ENCODE data around the gene PTPRU.
A peak's percentile ranks its signal among the peaks of the same experiment; 100 is the strongest.
"Not testable (repeated sequence)": the region's sequence is repeated elsewhere in the genome, so short reads cannot be mapped to it uniquely, and the experiment has no call there.

PTPRU gene

GRCh38 chr1:29234471-29234870 is 1.9 kb upstream of the PTPRU start:
- Histone ChIP-seq H3K36me3 (ENCODE audit: control insufficient read depth, insufficient read depth, low read length) (no peaks in the 10 kb centered on the region), H3K4me3 (ENCODE audit: insufficient read depth, low read depth, low read length) (no peak overlapping the region), H3K4me1 (ENCODE audit: control insufficient read depth, insufficient read depth, low read length) (peaks cover 23% of the 10 kb centered on the region), H3K27ac (ENCODE audit: insufficient read depth, low read depth, low read length, poor library complexity, severe bottlenecking) (no peak overlapping the region), H3K27me3 (ENCODE audit: control insufficient read depth, insufficient read depth, low read length, poor library complexity, severe bottlenecking) (peaks cover 65% of the 10 kb centered on the region), H3K9me3 (ENCODE audit: control insufficient read depth, low read length) (no peaks in the 10 kb centered on the region)
- WGBS, 2 experiments: 81 to 89% methylated on average over 1 of the region's 1 CpG

DNA sequence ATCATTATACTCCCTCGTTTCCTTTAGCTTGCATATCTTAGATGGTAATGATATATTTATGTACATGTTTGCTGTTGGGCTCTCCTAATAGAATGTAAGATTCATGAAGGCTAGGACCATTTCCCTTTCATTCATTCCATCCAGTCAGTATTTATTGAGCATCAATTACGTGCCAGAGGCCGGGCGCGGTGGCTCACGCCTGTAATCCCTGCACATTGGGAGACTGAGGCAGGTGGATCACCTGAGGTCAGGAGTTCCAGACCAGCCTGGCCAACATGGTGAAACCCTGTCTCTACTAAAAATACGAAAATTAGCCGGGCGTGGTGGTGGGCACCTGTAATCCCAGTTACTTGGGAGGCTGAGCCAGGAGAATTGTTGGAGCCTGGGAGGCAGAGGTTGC is 1.4 kb upstream of the PTPRU start:
- WGBS, 2 experiments: 84 to 88% methylated on average over 8 of the region's 9 CpGs
- H3K4me3 ChIP-seq (ENCODE audit: insufficient read depth, low read depth, low read length): not testable (repeated sequence)
- peaks cover 69% of the 10 kb centered on the region for H3K27me3 ChIP-seq (ENCODE audit: control insufficient read depth, insufficient read depth, low read length, poor library complexity, severe bottlenecking)

DNA sequence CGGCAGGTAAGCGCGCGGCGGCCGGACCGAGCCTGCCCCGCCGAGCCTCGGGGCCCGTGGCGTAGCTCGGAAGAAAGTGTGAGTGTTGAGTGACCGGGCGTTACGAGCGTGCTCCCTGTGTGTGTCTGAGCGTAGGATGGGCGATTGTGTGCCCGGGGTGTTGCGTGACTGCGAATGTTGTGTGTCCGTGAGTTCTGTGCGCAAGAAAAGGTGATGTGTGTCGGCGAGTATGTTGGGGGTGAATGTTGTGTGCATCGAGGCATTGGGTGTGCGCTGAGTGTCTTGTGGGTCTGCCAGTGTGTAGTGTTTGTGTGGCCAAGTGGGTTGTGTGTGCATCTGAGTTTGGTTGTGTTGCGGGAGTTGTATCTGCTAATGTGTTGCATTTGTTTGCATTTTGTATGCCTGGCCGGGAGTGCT is 398 bp downstream of the PTPRU start:
- H3K27ac ChIP-seq (ENCODE audit: insufficient read depth, low read depth, low read length, poor library complexity, severe bottlenecking): no peak overlapping the region
- no peaks in the 10 kb centered on the region for H3K9me3 ChIP-seq (ENCODE audit: control insufficient read depth, low read length)
- H3K4me1 ChIP-seq (ENCODE audit: control insufficient read depth, insufficient read depth, low read length): peaks cover 22% of the 10 kb centered on the region
- H3K4me3 ChIP-seq (ENCODE audit: insufficient read depth, low read depth, low read length): peak overlapping the region; percentile 54
- no peaks in the 10 kb centered on the region for H3K36me3 ChIP-seq (ENCODE audit: control insufficient read depth, insufficient read depth, low read length)
- peaks cover 71% of the 10 kb centered on the region for H3K27me3 ChIP-seq (ENCODE audit: control insufficient read depth, insufficient read depth, low read length, poor library complexity, severe bottlenecking)
- WGBS, 2 experiments: 2% methylated on average over 30 of the region's 30 CpGs

More for the DNA sequence above, 1.4 kb upstream of the PTPRU start:
- not testable (repeated sequence) for H3K27ac ChIP-seq (ENCODE audit: insufficient read depth, low read depth, low read length, poor library complexity, severe bottlenecking); H3K36me3 ChIP-seq (ENCODE audit: control insufficient read depth, insufficient read depth, low read length); H3K9me3 ChIP-seq (ENCODE audit: control insufficient read depth, low read length)
- peaks cover 23% of the 10 kb centered on the region for H3K4me1 ChIP-seq (ENCODE audit: control insufficient read depth, insufficient read depth, low read length)

- H3K27ac ChIP-seq (ENCODE audit: insufficient read depth, low read depth, low read length, poor library complexity, severe bottlenecking): no peak overlapping the region
- H3K9me3 ChIP-seq (ENCODE audit: control insufficient read depth, low read length): no peaks in the 10 kb centered on the region
- H3K36me3 ChIP-seq (ENCODE audit: control insufficient read depth, insufficient read depth, low read length): no peaks in the 10 kb centered on the region
- 2% methylated on average over 79 of the region's 79 CpGs for whole genome bisulfite sequencing, 2 experiments
- H3K27me3 ChIP-seq (ENCODE audit: control insufficient read depth, insufficient read depth, low read length, poor library complexity, severe bottlenecking): peaks cover 71% of the 10 kb centered on the region
- peaks cover 22% of the 10 kb centered on the region for H3K4me1 ChIP-seq (ENCODE audit: control insufficient read depth, insufficient read depth, low read length)
- peak overlapping the region; percentile 54 for H3K4me3 ChIP-seq (ENCODE audit: insufficient read depth, low read depth, low read length)
These were observed 953 bp downstream of the PTPRU start for GRCh38 chr1:29237129-29237821.

GRCh38 chr1:29237852-29238619 is 1.7 kb downstream of the PTPRU start:
- H3K27me3 ChIP-seq (ENCODE audit: control insufficient read depth, insufficient read depth, low read length, poor library complexity, severe bottlenecking): peaks cover 68% of the 10 kb centered on the region
- peak overlapping the region; percentile 39 for H3K4me3 ChIP-seq (ENCODE audit: insufficient read depth, low read depth, low read length)
- peaks cover 22% of the 10 kb centered on the region for H3K4me1 ChIP-seq (ENCODE audit: control insufficient read depth, insufficient read depth, low read length)
- 1% methylated on average over 93 of the region's 93 CpGs for WGBS, 2 experiments
- H3K36me3 ChIP-seq (ENCODE audit: control insufficient read depth, insufficient read depth, low read length): no peaks in the 10 kb centered on the region
- no peak overlapping the region for H3K27ac ChIP-seq (ENCODE audit: insufficient read depth, low read depth, low read length, poor library complexity, severe bottlenecking)
- no peaks in the 10 kb centered on the region for H3K9me3 ChIP-seq (ENCODE audit: control insufficient read depth, low read length)

- Histone ChIP-seq H3K36me3 (ENCODE audit: control insufficient read depth, insufficient read depth, low read length) (no peaks in the 10 kb centered on the region), H3K27ac (ENCODE audit: insufficient read depth, low read depth, low read length, poor library complexity, severe bottlenecking) (no peak overlapping the region), H3K4me3 (ENCODE audit: insufficient read depth, low read depth, low read length) (peak overlapping the region; percentile 39), H3K4me1 (ENCODE audit: control insufficient read depth, insufficient read depth, low read length) (peaks cover 22% of the 10 kb centered on the region), H3K9me3 (ENCODE audit: control insufficient read depth, low read length) (no peaks in the 10 kb centered on the region), H3K27me3 (ENCODE audit: control insufficient read depth, insufficient read depth, low read length, poor library complexity, severe bottlenecking) (peaks cover 63% of the 10 kb centered on the region)
- 18 to 19% methylated on average over 11 of the region's 11 CpGs for WGBS, 2 experiments
These were observed 2.3 kb downstream of the PTPRU start for GRCh38 chr1:29238620-29239002.

GRCh38 chr1:29239142-29239541 is 2.8 kb downstream of the PTPRU start:
- H3K4me3 ChIP-seq (ENCODE audit: insufficient read depth, low read depth, low read length): no peak overlapping the region
- peaks cover 57% of the 10 kb centered on the region for H3K27me3 ChIP-seq (ENCODE audit: control insufficient read depth, insufficient read depth, low read length, poor library complexity, severe bottlenecking)
- no peak overlapping the region for H3K27ac ChIP-seq (ENCODE audit: insufficient read depth, low read depth, low read length, poor library complexity, severe bottlenecking)
- peaks cover 22% of the 10 kb centered on the region for H3K4me1 ChIP-seq (ENCODE audit: control insufficient read depth, insufficient read depth, low read length)
- no peaks in the 10 kb centered on the region for H3K9me3 ChIP-seq (ENCODE audit: control insufficient read depth, low read length)
- H3K36me3 ChIP-seq (ENCODE audit: control insufficient read depth, insufficient read depth, low read length): no peaks in the 10 kb centered on the region
- WGBS, 2 experiments: 41 to 53% methylated on average over 7 of the region's 7 CpGs

GRCh38 chr1:29240400-29240837 is 4.1 kb downstream of the PTPRU start:
- peaks cover 45% of the 10 kb centered on the region for H3K27me3 ChIP-seq (ENCODE audit: control insufficient read depth, insufficient read depth, low read length, poor library complexity, severe bottlenecking)
- no peaks in the 10 kb centered on the region for H3K36me3 ChIP-seq (ENCODE audit: control insufficient read depth, insufficient read depth, low read length)
- WGBS, 2 experiments: 0 to 5% methylated on average over 3 to 4 of the region's 4 CpGs
- no peaks in the 10 kb centered on the region for H3K9me3 ChIP-seq (ENCODE audit: control insufficient read depth, low read length)
- H3K4me1 ChIP-seq (ENCODE audit: control insufficient read depth, insufficient read depth, low read length): peaks cover 22% of the 10 kb centered on the region
- no peak overlapping the region for H3K27ac ChIP-seq (ENCODE audit: insufficient read depth, low read depth, low read length, poor library complexity, severe bottlenecking)
- no peak overlapping the region for H3K4me3 ChIP-seq (ENCODE audit: insufficient read depth, low read depth, low read length)

GRCh38 chr1:29240986-29241385 is 4.7 kb downstream of the PTPRU start:
- Histone ChIP-seq H3K4me1 (ENCODE audit: control insufficient read depth, insufficient read depth, low read length) (peaks cover 22% of the 10 kb centered on the region), H3K4me3 (ENCODE audit: insufficient read depth, low read depth, low read length) (no peak overlapping the region), H3K27ac (ENCODE audit: insufficient read depth, low read depth, low read length, poor library complexity, severe bottlenecking) (no peak overlapping the region), H3K27me3 (ENCODE audit: control insufficient read depth, insufficient read depth, low read length, poor library complexity, severe bottlenecking) (peaks cover 39% of the 10 kb centered on the region), H3K36me3 (ENCODE audit: control insufficient read depth, insufficient read depth, low read length) (no peaks in the 10 kb centered on the region), H3K9me3 (ENCODE audit: control insufficient read depth, low read length) (no peaks in the 10 kb centered on the region)
- WGBS, 2 experiments: 93 to 94% methylated on average over 2 of the region's 2 CpGs

DNA sequence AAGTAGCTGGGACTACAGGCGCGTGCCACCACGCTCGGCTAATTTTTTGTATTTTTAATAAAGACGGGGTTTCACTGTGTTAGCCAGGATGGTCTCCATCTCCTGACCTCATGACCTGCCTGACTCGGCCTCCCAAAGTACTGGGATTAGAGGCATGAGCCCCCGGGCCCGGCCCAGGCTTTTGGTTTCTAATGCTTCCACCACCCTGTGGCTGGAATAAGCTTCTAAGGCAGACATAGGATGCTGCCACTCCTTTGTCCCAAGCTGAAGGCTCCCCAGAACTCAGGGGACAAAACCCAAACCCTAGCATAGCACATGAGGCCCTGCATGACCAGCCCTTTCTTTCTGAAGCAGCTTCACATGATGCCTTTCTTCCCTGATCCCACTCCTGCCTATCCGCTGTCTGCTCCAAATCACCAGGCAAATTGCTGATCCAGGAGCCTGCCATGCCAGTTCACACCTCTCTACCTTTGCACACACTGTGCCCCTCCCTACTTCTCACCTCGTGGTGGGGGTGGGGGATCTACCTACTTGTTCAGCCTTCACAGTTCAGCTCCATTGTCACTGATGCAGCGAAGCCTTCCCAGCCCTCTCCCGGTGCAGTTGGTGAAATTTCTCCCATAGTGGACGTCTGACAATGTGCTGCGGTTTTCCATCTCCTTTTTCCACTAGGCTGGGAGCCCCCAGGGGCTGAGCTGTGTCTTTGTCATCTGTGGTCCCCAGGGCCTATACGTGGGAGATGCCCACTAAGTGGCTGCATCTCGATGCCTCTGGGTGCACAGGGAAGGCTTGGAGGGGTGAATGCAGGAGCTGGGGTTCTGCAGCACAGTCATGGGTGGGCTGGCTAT is 6.9 kb downstream of the PTPRU start:
- peaks cover 17% of the 10 kb centered on the region for H3K4me1 ChIP-seq (ENCODE audit: control insufficient read depth, insufficient read depth, low read length)
- H3K4me3 ChIP-seq (ENCODE audit: insufficient read depth, low read depth, low read length): no peak overlapping the region
- H3K27ac ChIP-seq (ENCODE audit: insufficient read depth, low read depth, low read length, poor library complexity, severe bottlenecking): no peak overlapping the region
- no peaks in the 10 kb centered on the region for H3K36me3 ChIP-seq (ENCODE audit: control insufficient read depth, insufficient read depth, low read length)
- H3K27me3 ChIP-seq (ENCODE audit: control insufficient read depth, insufficient read depth, low read length, poor library complexity, severe bottlenecking): peaks cover 19% of the 10 kb centered on the region
- WGBS, 2 experiments: 79 to 82% methylated on average over 16 of the region's 16 CpGs
- H3K9me3 ChIP-seq (ENCODE audit: control insufficient read depth, low read length): no peaks in the 10 kb centered on the region

Measured in ectodermal cell (in vitro differentiated cells).